K562 (cell line): ENCODE measurements around the gene GRIA1.

Experiments used
- CHCHD3 ChIP-seq: fragments of 250-450 bp; sonication (Bioruptor Pico); IDR thresholded peaks from 2 replicates; pipeline ENCODE4 v2.1.2; 2022; ENCODE audit warnings: mild to moderate bottlenecking
- HMG20B ChIP-seq: fragments of 250-450 bp; sonication (Bioruptor Pico); IDR thresholded peaks from 2 replicates; pipeline ENCODE4 v1.5.0; 2021; ENCODE audit warnings: mild to moderate bottlenecking
- JUND ChIP-seq, 2 experiments: IDR thresholded peaks; 2 replicates in 1 of 2; 3 replicates in 1 of 2; pipeline ENCODE4 v1.6.1; 2011; ENCODE audit warnings: borderline replicate concordance in 2 of 2, low read depth in 2 of 2, low read length in 2 of 2, improper control_type of control experiment in 1 of 2, missing biosample characterization in 1 of 2, missing genetic modification characterization in 1 of 2, missing genetic modification reagents in 1 of 2
- ZFX ChIP-seq: sonication (generic); formaldehyde crosslinking; IDR thresholded peaks from 2 replicates; pipeline ENCODE4 v1.8.0; 2022; ENCODE audit warnings: mild to moderate bottlenecking, missing genetic modification reagents, moderate library complexity
- ZNF217 ChIP-seq: sonication (generic); formaldehyde crosslinking; IDR thresholded peaks from 2 replicates; pipeline ENCODE4 v1.8.0; 2022; ENCODE audit warnings: mild to moderate bottlenecking, missing genetic modification reagents

DNA sequence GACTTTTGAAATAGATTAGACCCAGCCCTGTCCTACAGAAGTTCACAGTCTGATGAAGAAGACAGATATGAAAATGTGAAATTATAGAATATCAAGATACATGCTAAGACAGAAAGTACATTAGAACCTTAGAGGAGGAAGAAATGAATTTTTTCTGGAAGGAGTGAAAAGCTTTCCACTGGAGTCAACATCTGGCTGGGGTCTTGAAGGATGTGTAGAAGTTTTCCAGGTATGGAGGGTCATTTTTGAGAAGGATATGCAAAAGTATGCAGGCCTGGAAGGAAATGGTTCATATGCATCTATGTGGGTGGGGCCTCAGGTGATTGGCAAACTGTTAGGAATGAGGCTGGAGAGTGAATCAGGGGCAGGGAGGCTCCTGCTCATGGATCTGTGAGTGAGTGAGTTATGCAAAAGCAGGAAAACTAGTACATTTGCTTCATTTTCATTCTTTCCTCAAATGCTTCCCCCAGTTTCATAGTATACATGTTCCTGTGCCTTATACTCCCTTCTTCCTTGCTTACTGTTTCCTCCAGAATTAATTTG lies 142.3 kb downstream of the GRIA1 start:
- no peak for TF ChIP-seq HMG20B
- TF ChIP-seq CHCHD3 (CRISPR knock-in tag): no peak
- TF ChIP-seq ZNF217 (CRISPR knock-in tag): no peak
- TF ChIP-seq ZFX (CRISPR knock-in tag): no peak
- TF ChIP-seq JUND (IDR thresholded peaks at IDR 0.05; ENCODE audit: borderline replicate concordance, low read depth, low read length): no peak
- TF ChIP-seq JUND (tag; IDR thresholded peaks at IDR 0.05; ENCODE audit: borderline replicate concordance, low read depth, low read length): no peak
